Brain microvascular endothelial cell (primary cell): ENCODE data around the gene DENND1C.

Experiments
- DNase-seq: peaks from one replicate; pipeline ENCODE4 v3.0.0-alpha.2; 2020
- H3K27ac ChIP-seq: fragments of 250-450 bp; sonication (Bioruptor Pico); 2 replicates; pipeline ENCODE4 v1.5.1; 2020; ENCODE audit warnings: mild to moderate bottlenecking, moderate library complexity
- H3K27me3 ChIP-seq: fragments of 250-450 bp; sonication (Bioruptor Pico); replicated peaks from 2 replicates; pipeline ENCODE4 v1.5.1; 2020; ENCODE audit warnings: mild to moderate bottlenecking
- H3K36me3 ChIP-seq: fragments of 250-450 bp; sonication (Bioruptor Pico); replicated peaks from 2 replicates; pipeline ENCODE4 v1.5.1; 2020; ENCODE audit warnings: mild to moderate bottlenecking
- H3K4me3 ChIP-seq: 2 replicates; pipeline ENCODE4 v1.5.1; 2011; ENCODE audit warnings: low read depth, mild to moderate bottlenecking, control low read depth, low read length, moderate library complexity
- in situ Hi-C: cut with HindIII; loops from 2 replicates; pipeline ENCODE4 v1.10.0; 2017; ENCODE audit warnings: low sequenced_read_pairs, low pct_ligation_motif_present
- TF ChIP-seq, protein P1 (sequence below): IDR thresholded peaks from 2 replicates; pipeline ENCODE4 v1.5.1; 2011; ENCODE audit warnings: low read depth, mild to moderate bottlenecking, moderate library complexity, low read length, control low read depth, inconsistent platforms; ENCODE audit errors: missing control alignments

The DENND1C gene

DNA sequence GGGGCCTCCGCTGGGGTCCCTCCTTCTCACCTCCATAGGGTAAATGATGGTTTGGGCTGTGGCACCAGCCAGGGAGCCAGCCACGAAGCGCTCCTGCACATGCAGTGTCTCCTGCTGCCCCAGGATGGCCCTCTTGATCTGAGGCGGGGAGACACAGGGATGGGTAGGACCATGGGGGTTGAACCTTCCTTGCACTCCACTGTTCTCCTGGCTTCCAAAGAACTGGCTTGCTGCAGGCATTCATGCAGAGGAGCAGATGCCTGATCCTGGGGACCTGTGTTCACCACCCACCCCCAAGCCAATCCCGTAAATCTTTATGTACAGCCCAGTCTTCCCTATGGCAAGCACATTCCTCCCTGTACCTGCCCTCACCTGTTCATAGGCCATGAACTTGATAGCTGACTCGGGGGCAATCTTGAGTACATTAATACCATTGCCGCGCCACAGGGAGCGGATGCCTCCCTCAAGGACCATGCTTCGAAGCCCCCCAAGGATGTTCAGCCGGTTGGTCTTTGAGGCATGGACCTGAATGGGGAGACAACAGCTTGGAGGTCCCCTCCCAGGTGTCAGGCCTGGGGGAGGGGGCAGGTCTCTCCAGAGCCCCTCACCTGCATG is 27.5 kb downstream of the DENND1C start:
- TF ChIP-seq, protein P1, sequence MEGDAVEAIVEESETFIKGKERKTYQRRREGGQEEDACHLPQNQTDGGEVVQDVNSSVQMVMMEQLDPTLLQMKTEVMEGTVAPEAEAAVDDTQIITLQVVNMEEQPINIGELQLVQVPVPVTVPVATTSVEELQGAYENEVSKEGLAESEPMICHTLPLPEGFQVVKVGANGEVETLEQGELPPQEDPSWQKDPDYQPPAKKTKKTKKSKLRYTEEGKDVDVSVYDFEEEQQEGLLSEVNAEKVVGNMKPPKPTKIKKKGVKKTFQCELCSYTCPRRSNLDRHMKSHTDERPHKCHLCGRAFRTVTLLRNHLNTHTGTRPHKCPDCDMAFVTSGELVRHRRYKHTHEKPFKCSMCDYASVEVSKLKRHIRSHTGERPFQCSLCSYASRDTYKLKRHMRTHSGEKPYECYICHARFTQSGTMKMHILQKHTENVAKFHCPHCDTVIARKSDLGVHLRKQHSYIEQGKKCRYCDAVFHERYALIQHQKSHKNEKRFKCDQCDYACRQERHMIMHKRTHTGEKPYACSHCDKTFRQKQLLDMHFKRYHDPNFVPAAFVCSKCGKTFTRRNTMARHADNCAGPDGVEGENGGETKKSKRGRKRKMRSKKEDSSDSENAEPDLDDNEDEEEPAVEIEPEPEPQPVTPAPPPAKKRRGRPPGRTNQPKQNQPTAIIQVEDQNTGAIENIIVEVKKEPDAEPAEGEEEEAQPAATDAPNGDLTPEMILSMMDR = no peak
- H3K4me3 ChIP-seq = no peak overlapping the region
- H3K27ac ChIP-seq = no peak overlapping the region
- in situ Hi-C loops = no loop called here
- H3K27me3 ChIP-seq = no peaks in the 10 kb centered on the region
- no peak for DNase-seq
- peaks cover 9% of the 10 kb centered on the region for H3K36me3 ChIP-seq

DNA sequence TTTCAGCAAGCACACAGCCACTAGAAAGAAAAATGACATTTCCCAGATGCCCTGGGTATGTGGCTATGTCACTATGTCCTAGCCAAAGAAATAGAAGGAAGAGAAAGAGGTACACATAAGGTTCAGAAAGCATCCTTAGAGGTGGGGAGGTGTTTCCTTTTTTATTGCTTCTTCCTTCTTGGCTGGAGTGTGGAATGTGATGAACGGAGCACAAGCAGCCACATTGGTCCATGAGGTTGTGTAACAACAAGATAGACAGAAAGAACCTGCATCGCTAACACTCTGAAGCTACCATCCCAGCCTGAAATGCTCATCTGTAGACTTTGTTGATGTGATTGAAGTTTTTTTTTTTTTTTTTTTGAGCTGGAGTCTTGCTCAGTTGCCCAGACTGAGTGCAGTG is 28.7 kb downstream of the DENND1C start:
- peaks cover 9% of the 10 kb centered on the region for H3K36me3 ChIP-seq

DNA sequence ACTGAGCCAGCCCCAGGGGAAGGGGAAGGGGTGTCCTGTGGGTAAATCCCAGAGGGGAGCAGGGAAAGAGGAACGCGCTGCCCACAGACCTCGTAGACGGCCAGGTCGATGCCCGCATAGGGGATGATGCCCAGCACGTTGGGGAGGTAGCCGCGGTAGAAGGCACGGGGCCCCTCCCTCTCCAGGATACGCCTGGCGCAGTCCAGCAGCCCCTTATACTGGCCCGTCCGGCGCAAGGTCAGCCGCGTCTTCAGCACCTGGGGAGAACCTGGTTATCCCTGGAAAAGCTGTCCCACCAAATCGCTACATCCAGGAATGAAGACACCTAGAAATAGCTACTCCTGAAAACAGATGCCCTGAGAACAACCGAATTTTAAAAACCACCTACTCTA is 29.4 kb downstream of the DENND1C start:
- TF ChIP-seq, protein P1 = no peak
- H3K27me3 ChIP-seq = no peaks in the 10 kb centered on the region
- no peak overlapping the region for H3K27ac ChIP-seq
- no peak overlapping the region for H3K4me3 ChIP-seq
- in situ Hi-C loops = no loop called here
- peaks cover 9% of the 10 kb centered on the region for H3K36me3 ChIP-seq
- no peak for DNase-seq

More for the DNA sequence above, 28.7 kb downstream of the DENND1C start:
- DNase-seq = no peak
- no peak overlapping the region for H3K27ac ChIP-seq
- H3K4me3 ChIP-seq = no peak overlapping the region
- no peaks in the 10 kb centered on the region for H3K27me3 ChIP-seq
- in situ Hi-C loops = no loop called here
- TF ChIP-seq, protein P1 = no peak

DNA sequence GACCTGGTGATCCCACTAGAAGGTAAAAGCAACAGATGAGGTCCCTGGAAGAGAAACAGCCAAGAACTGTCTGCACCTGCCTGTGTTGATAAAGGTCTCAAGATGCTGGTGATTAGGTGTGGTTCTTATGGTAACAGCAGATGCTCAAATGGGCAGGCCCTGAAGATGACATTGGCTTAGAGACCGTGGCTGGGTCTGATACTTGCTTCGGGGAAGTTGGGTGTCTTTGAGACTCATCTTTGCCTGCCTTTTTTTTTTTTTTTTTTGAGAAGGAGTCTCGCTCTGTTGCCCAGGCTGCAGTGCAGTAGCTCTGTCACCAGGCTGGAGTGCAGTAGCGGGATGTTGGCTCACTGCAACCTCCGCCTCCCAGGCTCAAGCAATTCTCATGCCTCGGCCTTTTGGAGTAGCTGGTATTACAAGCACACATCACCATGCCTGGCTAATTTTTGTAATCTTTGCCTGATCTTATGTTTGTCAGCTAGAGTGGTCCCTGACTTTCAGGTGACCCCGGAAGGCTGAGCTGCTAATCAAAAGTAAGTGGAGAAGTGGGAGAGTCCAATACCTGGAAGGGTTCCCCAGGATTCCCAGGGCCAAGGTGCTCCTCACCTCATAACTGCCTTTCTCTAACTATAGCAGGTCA is 29.9 kb downstream of the DENND1C start:
- Histone ChIP-seq H3K27me3 (no peaks in the 10 kb centered on the region), H3K36me3 (peaks cover 9% of the 10 kb centered on the region), H3K27ac (no peak overlapping the region), H3K4me3 (no peak overlapping the region)
- DNase-seq = no peak
- TF ChIP-seq, protein P1 = no peak
- in situ Hi-C loops = no loop called here

DNA sequence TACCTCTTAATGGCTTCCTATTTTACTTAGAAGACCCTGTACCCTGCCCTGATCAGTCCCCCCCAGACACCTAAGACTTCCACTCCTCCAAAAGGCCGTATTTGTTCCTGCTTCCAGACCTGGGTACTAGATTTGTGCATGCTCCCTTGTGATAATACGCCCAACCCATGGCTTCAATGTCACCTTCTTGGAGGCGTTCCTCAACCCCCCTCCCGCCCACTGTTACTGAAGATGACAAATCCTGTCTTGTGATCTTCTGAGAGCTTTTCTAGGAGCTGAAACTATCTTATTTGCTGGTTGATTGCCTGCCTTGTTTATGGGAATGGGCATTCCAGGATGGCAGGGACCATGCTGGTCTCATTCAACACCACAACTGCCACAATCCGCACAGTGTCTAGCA is 31.4 kb downstream of the DENND1C start:
- H3K36me3 ChIP-seq = peaks cover 9% of the 10 kb centered on the region
- in situ Hi-C loops = no loop called here

More for the DNA sequence above, 31.4 kb downstream of the DENND1C start:
- DNase-seq = no peak
- TF ChIP-seq, protein P1 = no peak
- H3K27ac ChIP-seq = no peak overlapping the region
- H3K4me3 ChIP-seq = no peak overlapping the region
- H3K27me3 ChIP-seq = no peaks in the 10 kb centered on the region
